Activated B cell treated with CpG ODN at 0.5 μM for 24 hours (primary cell): ENCODE data around the gene RAB23. TPM values are rescaled to one million over a fixed set of nuclear protein-coding genes. Genes with fewer than 3 reads are reported as not detected.

Experiments used
- ATAC-seq: fragments of 200-7000 bp; cut with Tn5 transposase; one replicate; pipeline ENCODE4 v1.10.0; 2021; ENCODE audit warnings: low read depth, mild to moderate bottlenecking, moderate library complexity
- CTCF ChIA-PET: fragments of 350-600 bp; sonication (Branson Sonifier 250); formaldehyde crosslinking; loops from one replicate; lab custom pipeline; 2021; ENCODE audit warnings: antibody characterized with exemption; lab: Charles Lee
- POLR2A ChIA-PET: fragments of 350-600 bp; sonication (Branson Sonifier 250); formaldehyde crosslinking; loops from one replicate; lab custom pipeline; 2021; ENCODE audit warnings: antibody characterized with exemption; lab: Charles Lee
- DNase-seq: peaks from one replicate; pipeline ENCODE4 v3.0.0; 2022
- H3K27ac Mint-ChIP-seq: one replicate; pipeline ENCODE4 v1.8.0; 2020; ENCODE audit warnings: mixed read lengths
- H3K27me3 Mint-ChIP-seq: one replicate; pipeline ENCODE4 v1.8.0; 2021; ENCODE audit warnings: mixed read lengths
- H3K36me3 Mint-ChIP-seq: one replicate; pipeline ENCODE4 v1.8.0; 2021; ENCODE audit warnings: low read depth, mixed read lengths
- H3K4me1 Mint-ChIP-seq: one replicate; pipeline ENCODE4 v1.8.0; 2021; ENCODE audit warnings: mixed read lengths
- H3K4me3 Mint-ChIP-seq: one replicate; pipeline ENCODE4 v1.8.0; 2020; ENCODE audit warnings: mild to moderate bottlenecking, mixed read lengths
- H3K9me3 Mint-ChIP-seq: one replicate; pipeline ENCODE4 v1.8.0; 2020; ENCODE audit warnings: mixed read lengths
- CTCF ChIP-seq: fragments of 200-600 bp; IDR thresholded peaks from one replicate; pipeline ENCODE4 v1.8.0; 2022; ENCODE audit warnings: antibody characterized with exemption, mild to moderate bottlenecking
- intact Hi-C: fragments of 100-400 bp; cut with micrococcal nuclease; formaldehyde crosslinking; loops from one replicate; pipeline ENCODE4 v1.15.1; 2024
- total RNA-seq: library from RNA; stranded (reverse); gene quantifications from 2 replicates; pipeline ENCODE4 v1.2.3, GENCODE V29; 2022

RAB23 gene
- total RNA-seq, 1 donor from 2014 or later: 0.49 TPM

GRCh38 chr6:57162516-57162915 is 59.6 kb downstream of the RAB23 start:
- no peak for ATAC-seq

GRCh38 chr6:57162028-57162427 is 60.1 kb downstream of the RAB23 start:
- Mint-ChIP-seq H3K9me3 (peaks cover 7% of the 10 kb centered on the region), H3K4me3 (no peak overlapping the region), H3K27me3 (no peaks in the 10 kb centered on the region), H3K4me1 (no peaks in the 10 kb centered on the region), H3K27ac (no peak overlapping the region), H3K36me3 (peaks cover 49% of the 10 kb centered on the region)
- no peak for DNase-seq
- ChIA-PET POLR2A (no interaction called here), CTCF (no interaction called here)
- intact Hi-C loops: no loop called here
- ATAC-seq: no peak
- TF ChIP-seq CTCF: no peak

More at GRCh38 chr6:57162516-57162915, 59.6 kb downstream of the RAB23 start:
- no peak overlapping the region for H3K27ac Mint-ChIP-seq
- ChIA-PET CTCF (no interaction called here), POLR2A (no interaction called here)
- H3K4me1 Mint-ChIP-seq: no peaks in the 10 kb centered on the region
- no peak for TF ChIP-seq CTCF
- peaks cover 7% of the 10 kb centered on the region for H3K9me3 Mint-ChIP-seq
- intact Hi-C loops: no loop called here
- H3K4me3 Mint-ChIP-seq: no peak overlapping the region
- no peak for DNase-seq
- no peaks in the 10 kb centered on the region for H3K27me3 Mint-ChIP-seq
- H3K36me3 Mint-ChIP-seq: peaks cover 50% of the 10 kb centered on the region

- intact Hi-C loops: no loop called here
- H3K4me1 Mint-ChIP-seq: no peaks in the 10 kb centered on the region
- no peak for ATAC-seq
- H3K27ac Mint-ChIP-seq: no peak overlapping the region
- H3K9me3 Mint-ChIP-seq: no peaks in the 10 kb centered on the region
- no peak for DNase-seq
- TF ChIP-seq CTCF: no peak
- POLR2A ChIA-PET: no interaction called here
- no peaks in the 10 kb centered on the region for H3K27me3 Mint-ChIP-seq
- no peak overlapping the region for H3K4me3 Mint-ChIP-seq
- CTCF ChIA-PET: no interaction called here
- H3K36me3 Mint-ChIP-seq: peaks cover 45% of the 10 kb centered on the region
Observed at GRCh38 chr6:57159127-57159526, 63.0 kb downstream of the RAB23 start.

- ChIA-PET POLR2A (no interaction called here), CTCF (no interaction called here)
- Mint-ChIP-seq H3K4me3 (no peak overlapping the region), H3K9me3 (no peaks in the 10 kb centered on the region), H3K4me1 (no peaks in the 10 kb centered on the region), H3K27me3 (no peaks in the 10 kb centered on the region), H3K36me3 (peaks cover 45% of the 10 kb centered on the region), H3K27ac (no peak overlapping the region)
- DNase-seq: no peak
- no peak for ATAC-seq
- no peak for TF ChIP-seq CTCF
- intact Hi-C loops: no loop called here
Observed at GRCh38 chr6:57158658-57159057, 63.4 kb downstream of the RAB23 start.

- ChIA-PET POLR2A (no interaction called here), CTCF (no interaction called here)
- no peak overlapping the region for H3K4me3 Mint-ChIP-seq
Observed at GRCh38 chr6:57147955-57148858, 73.9 kb downstream of the RAB23 start.

More at GRCh38 chr6:57147955-57148858, 73.9 kb downstream of the RAB23 start:
- peaks cover 66% of the 10 kb centered on the region for H3K36me3 Mint-ChIP-seq
- no peaks in the 10 kb centered on the region for H3K27me3 Mint-ChIP-seq
- ATAC-seq: no peak
- no peak for DNase-seq
- no peaks in the 10 kb centered on the region for H3K4me1 Mint-ChIP-seq
- no peak overlapping the region for H3K27ac Mint-ChIP-seq
- intact Hi-C loops: no loop called here
- H3K9me3 Mint-ChIP-seq: no peaks in the 10 kb centered on the region
- TF ChIP-seq CTCF: no peak
